Caco-2 (cell line): ENCODE results near the gene ATP8B4. TPM values are rescaled to one million over a fixed set of nuclear protein-coding genes. Genes with fewer than 3 reads are reported as not detected.

Experiments
- BruUV-seq: library from RNA; stranded (reverse); fragments of 400-500 nt; replicated peaks from 2 replicates; lab custom pipeline; 2021; lab: Mats Ljungman, UMichigan
- CTCF ChIA-PET: fragments of 300-600 bp; sonication (Branson Sonifier 250); formaldehyde crosslinking; loops from one replicate; lab custom pipeline; 2022; ENCODE audit warnings: antibody characterized with exemption; lab: Charles Lee
- POLR2A ChIA-PET: fragments of 300-600 bp; sonication (Branson Sonifier 250); formaldehyde crosslinking; loops from one replicate; lab custom pipeline; 2022; ENCODE audit warnings: antibody characterized with exemption; lab: Charles Lee
- DNase-seq, 2 experiments: peaks; one replicate each; pipeline versions ENCODE4 v3.0.0 to v3.0.0-alpha.2; 2020 to 2022
- H3K27me3 ChIP-seq: replicated peaks from 2 replicates; pipeline ENCODE4 v1.6.0; 2011; ENCODE audit warnings: low read length; ENCODE audit not compliant: control insufficient read depth, insufficient read depth
- H3K36me3 ChIP-seq: 2 replicates; pipeline ENCODE4 v1.5.1; 2011; ENCODE audit warnings: low read length; ENCODE audit not compliant: control insufficient read depth, insufficient read depth
- H3K4me1 ChIP-seq: fragments of 250-450 bp; sonication (Bioruptor Pico); 2 replicates; pipeline ENCODE4 v1.5.1; 2020; ENCODE audit warnings: mild to moderate bottlenecking
- H3K4me3 ChIP-seq: 2 replicates; pipeline ENCODE4 v1.5.1; 2011; ENCODE audit warnings: low read depth, mild to moderate bottlenecking, control low read depth, low read length
- H3K9me3 ChIP-seq: fragments of 250-450 bp; sonication (Bioruptor Pico); 2 replicates; pipeline ENCODE4 v1.5.1; 2020; ENCODE audit warnings: mild to moderate bottlenecking, moderate library complexity
- H3K27ac Mint-ChIP-seq: one replicate; pipeline ENCODE4 v1.8.0; 2022; ENCODE audit warnings: mixed read lengths; ENCODE audit not compliant: unreplicated experiment
- H3K27me3 Mint-ChIP-seq: one replicate; pipeline ENCODE4 v1.8.0; 2022; ENCODE audit warnings: mixed read lengths; ENCODE audit not compliant: insufficient read depth, unreplicated experiment
- H3K36me3 Mint-ChIP-seq: one replicate; pipeline ENCODE4 v1.8.0; 2022; ENCODE audit warnings: mild to moderate bottlenecking, mixed read lengths; ENCODE audit not compliant: insufficient read depth, unreplicated experiment
- H3K4me1 Mint-ChIP-seq: one replicate; pipeline ENCODE4 v1.8.0; 2022; ENCODE audit warnings: low read depth, mixed read lengths; ENCODE audit not compliant: unreplicated experiment
- H3K4me3 Mint-ChIP-seq: one replicate; pipeline ENCODE4 v1.8.0; 2022; ENCODE audit warnings: mild to moderate bottlenecking, moderate library complexity, mixed read lengths; ENCODE audit not compliant: unreplicated experiment
- H3K9me3 Mint-ChIP-seq: one replicate; pipeline ENCODE4 v1.8.0; 2022; ENCODE audit warnings: mixed read lengths; ENCODE audit not compliant: unreplicated experiment
- intact Hi-C: fragments of 100-400 bp; cut with micrococcal nuclease; formaldehyde crosslinking; loops from one replicate; pipeline ENCODE4 v1.10.0; 2022; ENCODE audit not compliant: unreplicated experiment
- total RNA-seq: library from RNA; stranded (reverse); gene quantifications from 2 replicates; pipeline ENCODE4 v1.2.3, GENCODE V29; 2022
- TF ChIP-seq, protein P1 (sequence below), 2 experiments: fragments of 200-600 bp in 1 of 2; IDR thresholded peaks; 1 replicate in 1 of 2; 2 replicates in 1 of 2; pipeline versions ENCODE4 v1.5.1 to v1.8.0; 2011 to 2022; ENCODE audit warnings: antibody characterized with exemption in 1 of 2, control low read depth in 1 of 2, inconsistent platforms in 1 of 2, low read depth in 1 of 2, low read length in 1 of 2, mild to moderate bottlenecking in 1 of 2, moderate library complexity in 1 of 2; ENCODE audit not compliant: insufficient read depth in 1 of 2, severe bottlenecking in 1 of 2, unreplicated experiment in 1 of 2

The ATP8B4 gene
- total RNA-seq, 1 experiment from 2014 or later = 0.57 TPM

- Mint-ChIP-seq H3K27ac (no peak overlapping the region), H3K9me3 (no peaks in the 10 kb centered on the region), H3K4me3 (no peak overlapping the region), H3K27me3 (peaks cover 5% of the 10 kb centered on the region), H3K36me3 (no peaks in the 10 kb centered on the region), H3K4me1 (no peaks in the 10 kb centered on the region)
- no TSS peak for BruUV-seq
- intact Hi-C loops = no loop called here
- Histone ChIP-seq H3K9me3 (no peaks in the 10 kb centered on the region), H3K4me3 (no peak overlapping the region), H3K4me1 (no peaks in the 10 kb centered on the region), H3K36me3 (no peaks in the 10 kb centered on the region), H3K27me3 (no peaks in the 10 kb centered on the region)
- POLR2A ChIA-PET = no interaction called here
- DNase-seq = no peak
- TF ChIP-seq, protein P1, sequence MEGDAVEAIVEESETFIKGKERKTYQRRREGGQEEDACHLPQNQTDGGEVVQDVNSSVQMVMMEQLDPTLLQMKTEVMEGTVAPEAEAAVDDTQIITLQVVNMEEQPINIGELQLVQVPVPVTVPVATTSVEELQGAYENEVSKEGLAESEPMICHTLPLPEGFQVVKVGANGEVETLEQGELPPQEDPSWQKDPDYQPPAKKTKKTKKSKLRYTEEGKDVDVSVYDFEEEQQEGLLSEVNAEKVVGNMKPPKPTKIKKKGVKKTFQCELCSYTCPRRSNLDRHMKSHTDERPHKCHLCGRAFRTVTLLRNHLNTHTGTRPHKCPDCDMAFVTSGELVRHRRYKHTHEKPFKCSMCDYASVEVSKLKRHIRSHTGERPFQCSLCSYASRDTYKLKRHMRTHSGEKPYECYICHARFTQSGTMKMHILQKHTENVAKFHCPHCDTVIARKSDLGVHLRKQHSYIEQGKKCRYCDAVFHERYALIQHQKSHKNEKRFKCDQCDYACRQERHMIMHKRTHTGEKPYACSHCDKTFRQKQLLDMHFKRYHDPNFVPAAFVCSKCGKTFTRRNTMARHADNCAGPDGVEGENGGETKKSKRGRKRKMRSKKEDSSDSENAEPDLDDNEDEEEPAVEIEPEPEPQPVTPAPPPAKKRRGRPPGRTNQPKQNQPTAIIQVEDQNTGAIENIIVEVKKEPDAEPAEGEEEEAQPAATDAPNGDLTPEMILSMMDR (IDR thresholded peaks at IDR 0.05; ENCODE audit: insufficient read depth in 1 of 2, low read depth in 1 of 2, low read length in 1 of 2, severe bottlenecking in 1 of 2, unreplicated experiment in 1 of 2) = no peak
- CTCF ChIA-PET = no interaction called here
These were observed 59.1 kb downstream of the ATP8B4 start for GRCh38 chr15:50059883-50060282.

GRCh38 chr15:50059203-50059772, 59.7 kb downstream of the ATP8B4 start:
- TF ChIP-seq, protein P1 (IDR thresholded peaks at IDR 0.05; ENCODE audit: insufficient read depth in 1 of 2, low read depth in 1 of 2, low read length in 1 of 2, severe bottlenecking in 1 of 2, unreplicated experiment in 1 of 2) = no peak

GRCh38 chr15:50057905-50058639, 61.0 kb downstream of the ATP8B4 start:
- Histone ChIP-seq H3K27me3 (no peaks in the 10 kb centered on the region), H3K36me3 (no peaks in the 10 kb centered on the region), H3K4me3 (no peak overlapping the region), H3K9me3 (no peaks in the 10 kb centered on the region), H3K4me1 (no peaks in the 10 kb centered on the region)
- no peaks in the 10 kb centered on the region for H3K27me3 Mint-ChIP-seq
- DNase-seq = no peak
- H3K27ac Mint-ChIP-seq = no peak overlapping the region
- H3K36me3 Mint-ChIP-seq = no peaks in the 10 kb centered on the region
- H3K9me3 Mint-ChIP-seq = no peaks in the 10 kb centered on the region
- no peaks in the 10 kb centered on the region for H3K4me1 Mint-ChIP-seq
- TF ChIP-seq, protein P1 (IDR thresholded peaks at IDR 0.05; ENCODE audit: insufficient read depth in 1 of 2, low read depth in 1 of 2, low read length in 1 of 2, severe bottlenecking in 1 of 2, unreplicated experiment in 1 of 2) = no peak
- intact Hi-C loops = no loop called here
- no TSS peak for BruUV-seq
- POLR2A ChIA-PET = no interaction called here
- CTCF ChIA-PET = no interaction called here
- H3K4me3 Mint-ChIP-seq = no peak overlapping the region

More at GRCh38 chr15:50059203-50059772, 59.7 kb downstream of the ATP8B4 start:
- no peak for DNase-seq
- no peaks in the 10 kb centered on the region for H3K27me3 ChIP-seq
- POLR2A ChIA-PET = no interaction called here
- Mint-ChIP-seq H3K4me1 (no peaks in the 10 kb centered on the region), H3K9me3 (no peaks in the 10 kb centered on the region), H3K36me3 (no peaks in the 10 kb centered on the region), H3K27me3 (peaks cover under 1% of the 10 kb centered on the region), H3K4me3 (no peak overlapping the region), H3K27ac (no peak overlapping the region)
- no TSS peak for BruUV-seq
- H3K36me3 ChIP-seq = no peaks in the 10 kb centered on the region
- no peaks in the 10 kb centered on the region for H3K9me3 ChIP-seq
- no peaks in the 10 kb centered on the region for H3K4me1 ChIP-seq
- intact Hi-C loops = no loop called here
- H3K4me3 ChIP-seq = no peak overlapping the region
- CTCF ChIA-PET = no interaction called here
